Upper lobe of left lung (tissue), 6 donors: ENCODE measurements around the gene TGM2. TPM values are rescaled to one million over a fixed set of nuclear protein-coding genes. Genes with fewer than 3 reads are reported as not detected.

Experiments used
- ATAC-seq, 2 donors: fragments of 200-7000 bp; cut with Tn5 transposase; one replicate each; pipeline ENCODE4 v1.9.1; 2022; ENCODE audit warnings: mild to moderate bottlenecking in 2 of 2, moderate library complexity in 2 of 2; ENCODE audit not compliant: low FRiP score in 2 of 2
- DNase-seq, 2 donors: peaks; one replicate each; pipeline ENCODE4 v3.0.0-alpha.2; 2019 to 2020
- H3K27ac ChIP-seq, 4 donors: fragments of 200-600 bp; sonication (generic); one replicate each; pipeline ENCODE4 v1.5.1; 2016 to 2019
- H3K27me3 ChIP-seq, 4 donors: fragments of 200-600 bp; sonication (generic); one replicate each; pipeline ENCODE4 v1.5.1; 2017 to 2019
- H3K36me3 ChIP-seq, 4 donors: fragments of 200-600 bp; sonication (generic); one replicate each; pipeline ENCODE4 v1.5.1; 2016 to 2019
- H3K4me1 ChIP-seq, 4 donors: fragments of 200-600 bp; sonication (generic); one replicate each; pipeline ENCODE4 v1.5.1; 2018 to 2019
- H3K4me3 ChIP-seq, 4 donors: fragments of 200-600 bp; sonication (generic); one replicate each; pipeline ENCODE4 v1.5.1; 2017 to 2019; ENCODE audit warnings: mild to moderate bottlenecking in 2 of 4, moderate library complexity in 1 of 4
- H3K9me3 ChIP-seq, 4 donors: fragments of 200-600 bp; sonication (generic); one replicate each; pipeline ENCODE4 v1.5.1; 2018 to 2019
- EP300 ChIP-seq, 4 donors: sonication (generic); formaldehyde crosslinking; IDR thresholded peaks; one replicate each; pipeline ENCODE4 v1.5.1; 2017; ENCODE audit warnings: antibody characterized with exemption in 4 of 4, control low read depth in 2 of 4
- POLR2A ChIP-seq, 4 donors: fragments of 450-650 bp; IDR thresholded peaks; one replicate each; pipeline ENCODE4 v1.5.1; 2016 to 2017; ENCODE audit warnings: antibody characterized with exemption in 4 of 4, mild to moderate bottlenecking in 2 of 4
- POLR2AphosphoS5 ChIP-seq, 2 donors: sonication (generic); formaldehyde crosslinking; IDR thresholded peaks; one replicate each; pipeline ENCODE4 v1.5.1; 2017; ENCODE audit warnings: antibody characterized with exemption in 2 of 2
- WGBS, 2 donors: methylation state at CpG; one replicate each; pipeline ENCODE4 v1.1.5; 2017 to 2018; 5-methylcytosine and 5-hydroxymethylcytosine counted together
- total RNA-seq, 6 donors: library from RNA; depleted of rRNA in 4 of 6; stranded (reverse); fragments of >200 nt in 4 of 6; gene quantifications; one replicate each; pipeline versions ENCODE4 v1.1.0 to v1.2.1, GENCODE V29; 2016 to 2021
- TF ChIP-seq, protein P1 (sequence below), 6 experiments: fragments of 450-650 bp in 4 of 6; fragments of 200-600 bp in 2 of 6; sonication (generic) in 2 of 6; IDR thresholded peaks; one replicate each; pipeline ENCODE4 v1.5.1; 2016 to 2019; ENCODE audit warnings: antibody characterized with exemption in 6 of 6
- donor health status: DM: no; HTN: no; CAD: no; lungs with moderate emphysema.
- donor health status: DM: no; HTN: yes; CAD: no; lungs with severe emphysema.

TGM2 gene
- total RNA-seq, 6 donors from 2014 or later, result 98.7 to 469 (median 290) TPM

DNA sequence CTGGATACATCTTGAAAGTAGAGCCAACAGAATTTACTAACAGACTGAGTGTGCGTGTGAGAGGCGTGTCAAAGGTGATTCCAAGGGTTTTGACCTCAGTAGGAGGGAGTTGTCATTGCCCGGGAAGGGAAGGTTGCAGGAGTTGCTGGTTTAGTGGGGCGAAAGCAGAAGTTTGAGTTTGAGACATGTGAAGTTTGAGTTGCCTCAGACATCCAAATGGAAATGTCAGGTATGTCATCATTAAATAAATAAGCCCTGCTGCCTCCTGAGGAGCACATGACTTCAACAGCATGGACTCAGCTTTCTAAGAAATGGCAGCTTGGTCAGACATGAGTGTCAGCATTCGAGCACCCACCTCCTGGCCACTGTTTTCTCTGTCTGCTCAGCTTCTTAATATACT, 26.6 kb upstream of the TGM2 start:
- Histone ChIP-seq H3K9me3 (no peaks in the 10 kb centered on the region), H3K4me1 (peaks cover 0 to 18% (median 6%) of the 10 kb centered on the region in 4 donors), H3K27ac (peak overlapping the region in 1 of 4 donors; percentile 1), H3K4me3 (no peak overlapping the region), H3K27me3 (no peaks in the 10 kb centered on the region), H3K36me3 (no peaks in the 10 kb centered on the region)
- TF ChIP-seq, protein P1, sequence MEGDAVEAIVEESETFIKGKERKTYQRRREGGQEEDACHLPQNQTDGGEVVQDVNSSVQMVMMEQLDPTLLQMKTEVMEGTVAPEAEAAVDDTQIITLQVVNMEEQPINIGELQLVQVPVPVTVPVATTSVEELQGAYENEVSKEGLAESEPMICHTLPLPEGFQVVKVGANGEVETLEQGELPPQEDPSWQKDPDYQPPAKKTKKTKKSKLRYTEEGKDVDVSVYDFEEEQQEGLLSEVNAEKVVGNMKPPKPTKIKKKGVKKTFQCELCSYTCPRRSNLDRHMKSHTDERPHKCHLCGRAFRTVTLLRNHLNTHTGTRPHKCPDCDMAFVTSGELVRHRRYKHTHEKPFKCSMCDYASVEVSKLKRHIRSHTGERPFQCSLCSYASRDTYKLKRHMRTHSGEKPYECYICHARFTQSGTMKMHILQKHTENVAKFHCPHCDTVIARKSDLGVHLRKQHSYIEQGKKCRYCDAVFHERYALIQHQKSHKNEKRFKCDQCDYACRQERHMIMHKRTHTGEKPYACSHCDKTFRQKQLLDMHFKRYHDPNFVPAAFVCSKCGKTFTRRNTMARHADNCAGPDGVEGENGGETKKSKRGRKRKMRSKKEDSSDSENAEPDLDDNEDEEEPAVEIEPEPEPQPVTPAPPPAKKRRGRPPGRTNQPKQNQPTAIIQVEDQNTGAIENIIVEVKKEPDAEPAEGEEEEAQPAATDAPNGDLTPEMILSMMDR (IDR thresholded peaks at IDR 0.05), result no peak
- TF ChIP-seq POLR2A (IDR thresholded peaks at IDR 0.05), result no peak
- no peak for TF ChIP-seq EP300 (IDR thresholded peaks at IDR 0.05)
- no peak for TF ChIP-seq POLR2AphosphoS5 (IDR thresholded peaks at IDR 0.05)
- ATAC-seq (no peak), DNase-seq (peak in 1 of 2 donors; percentile 32)
- WGBS, 2 donors, result 81 to 84% methylated on average over 5 of the region's 5 CpGs

DNA sequence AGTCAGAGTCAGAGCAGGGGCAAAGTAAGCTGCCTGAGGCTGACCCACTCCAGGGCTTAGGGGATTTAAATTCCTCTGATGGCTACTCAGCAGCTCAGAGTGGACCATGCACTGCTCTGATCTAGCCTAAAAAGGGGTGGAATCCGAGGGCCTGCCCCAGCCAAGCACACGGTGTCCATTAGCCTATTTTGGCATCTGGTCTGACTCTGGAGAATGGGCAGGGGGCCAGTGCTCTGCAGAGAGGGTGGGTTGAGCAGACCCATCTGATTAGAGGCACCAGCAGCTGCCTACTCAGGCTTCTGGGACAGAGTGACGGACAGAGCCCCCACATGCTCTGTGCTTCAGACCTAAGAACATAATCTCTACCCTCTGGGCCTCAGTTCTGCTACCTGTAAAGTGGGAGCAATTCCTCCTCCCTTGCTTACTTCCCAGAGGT, 25.9 kb upstream of the TGM2 start:
- Histone ChIP-seq H3K9me3 (no peaks in the 10 kb centered on the region), H3K36me3 (no peaks in the 10 kb centered on the region), H3K4me1 (peaks cover 0 to 13% (median under 1%) of the 10 kb centered on the region in 4 donors), H3K4me3 (no peak overlapping the region), H3K27ac (peak overlapping the region in 2 of 4 donors; percentile 1 to 28), H3K27me3 (no peaks in the 10 kb centered on the region)
- ATAC-seq (peak; percentile 36 to 41), DNase-seq (no peak)
- no peak for TF ChIP-seq EP300 (IDR thresholded peaks at IDR 0.05)
- TF ChIP-seq POLR2AphosphoS5 (IDR thresholded peaks at IDR 0.05), result no peak
- TF ChIP-seq, protein P1 (IDR thresholded peaks at IDR 0.05), result no peak
- WGBS, 2 donors, result 76 to 77% methylated on average over 2 to 3 of the region's 3 CpGs

DNA sequence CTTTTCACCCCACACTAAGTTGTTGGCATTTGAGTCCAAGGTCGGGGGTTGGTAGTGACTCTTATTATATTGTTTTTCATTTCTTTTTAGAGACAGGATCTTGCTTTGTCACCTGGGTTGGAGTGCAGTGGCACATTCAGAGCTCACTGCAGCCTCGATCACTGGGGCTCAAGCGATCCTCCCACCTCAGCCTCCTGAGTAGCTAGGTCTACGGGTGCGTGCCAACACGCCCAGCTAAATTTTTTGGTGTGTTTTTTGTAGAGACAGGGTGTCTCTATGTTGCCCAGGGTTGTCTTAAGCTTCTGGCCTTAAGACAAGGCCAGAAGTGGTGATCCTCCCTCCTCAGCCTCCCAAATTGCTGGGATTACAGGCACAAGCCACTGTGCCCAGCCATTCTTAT, 25.1 kb upstream of the TGM2 start:
- ATAC-seq, result no peak
- DNase-seq, result no peak
- H3K4me1 ChIP-seq, result peaks cover 0 to 5% (median 0%) of the 10 kb centered on the region in 4 donors
- no peak overlapping the region for H3K4me3 ChIP-seq
- H3K36me3 ChIP-seq, result no peaks in the 10 kb centered on the region
- no peak overlapping the region for H3K27ac ChIP-seq
- TF ChIP-seq, protein P1 (IDR thresholded peaks at IDR 0.05), result no peak
- TF ChIP-seq POLR2A (IDR thresholded peaks at IDR 0.05) (no peak), POLR2AphosphoS5 (IDR thresholded peaks at IDR 0.05) (no peak), EP300 (IDR thresholded peaks at IDR 0.05) (no peak)
- H3K9me3 ChIP-seq, result no peaks in the 10 kb centered on the region
- WGBS, 2 donors, result 89 to 95% methylated on average over 6 of the region's 6 CpGs
- H3K27me3 ChIP-seq, result no peaks in the 10 kb centered on the region

DNA sequence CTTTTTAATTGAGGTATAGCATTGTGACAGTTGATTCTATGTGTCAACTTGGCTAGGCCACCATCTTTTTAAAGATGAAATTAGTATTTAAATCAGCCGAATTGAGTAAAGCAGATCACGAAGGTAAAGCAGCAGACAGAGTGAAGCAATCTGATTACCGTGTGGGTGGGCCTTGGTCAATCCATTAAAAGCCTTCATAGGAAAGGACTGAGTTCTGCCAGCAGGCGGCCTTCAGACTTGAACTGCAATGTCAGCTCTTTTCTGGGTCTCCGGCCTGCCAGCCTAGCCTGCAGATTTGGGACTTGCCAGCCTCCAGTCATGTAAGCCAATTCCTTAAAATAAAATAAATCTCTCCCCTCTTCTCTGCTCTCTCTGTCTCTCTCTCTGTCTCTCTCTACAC, 22.4 kb upstream of the TGM2 start:
- TF ChIP-seq, protein P1 (IDR thresholded peaks at IDR 0.05), result peak in 1 of 6 experiments; percentile 25
- no peak for TF ChIP-seq EP300 (IDR thresholded peaks at IDR 0.05)
- no peak for TF ChIP-seq POLR2A (IDR thresholded peaks at IDR 0.05)
- 56 to 69% methylated on average over 5 of the region's 5 CpGs for WGBS, 2 donors
- Histone ChIP-seq H3K9me3 (no peaks in the 10 kb centered on the region), H3K27ac (no peak overlapping the region), H3K4me3 (no peak overlapping the region), H3K36me3 (no peaks in the 10 kb centered on the region), H3K4me1 (no peaks in the 10 kb centered on the region), H3K27me3 (no peaks in the 10 kb centered on the region)
- ATAC-seq, result peak in 1 of 2 donors; percentile 64
- DNase-seq, result no peak

DNA sequence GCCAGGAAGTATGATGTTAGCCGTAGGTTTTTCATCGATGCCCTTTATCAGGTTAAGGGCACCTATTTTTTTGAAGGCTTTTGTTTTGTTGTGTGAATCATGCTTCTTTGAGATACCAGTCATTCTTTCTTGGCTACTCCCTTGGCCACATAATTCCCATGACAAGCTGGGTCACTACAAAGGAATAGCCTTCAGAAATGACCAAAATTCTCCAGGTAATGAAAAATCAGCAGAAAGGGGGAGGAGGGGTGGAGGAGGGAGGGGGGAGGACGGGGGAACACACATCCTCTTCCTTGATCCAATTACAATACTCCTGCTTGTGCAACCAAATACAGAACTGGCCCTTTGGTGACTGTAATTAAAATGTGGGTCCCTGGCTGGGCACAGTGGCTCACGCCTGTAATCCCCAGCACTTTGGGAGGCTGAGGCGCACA, 21.7 kb upstream of the TGM2 start:
- Histone ChIP-seq H3K27me3 (no peaks in the 10 kb centered on the region), H3K9me3 (no peaks in the 10 kb centered on the region), H3K4me3 (no peak overlapping the region), H3K4me1 (no peaks in the 10 kb centered on the region), H3K27ac (no peak overlapping the region), H3K36me3 (no peaks in the 10 kb centered on the region)
- DNase-seq (no peak), ATAC-seq (no peak)
- 71 to 75% methylated on average over 5 of the region's 5 CpGs for WGBS, 2 donors
- TF ChIP-seq POLR2AphosphoS5 (IDR thresholded peaks at IDR 0.05) (no peak), POLR2A (IDR thresholded peaks at IDR 0.05) (no peak), EP300 (IDR thresholded peaks at IDR 0.05) (no peak)
- TF ChIP-seq, protein P1 (IDR thresholded peaks at IDR 0.05), result no peak
